Hepatocyte (in vitro differentiated cells): ENCODE measurements around the gene CRHR1.

Source experiments
- EZH2 ChIP-seq: fragments of 200-600 bp; sonication (generic); IDR thresholded peaks from 2 replicates; pipeline ENCODE4 v1.6.1; 2016; ENCODE audit warnings: antibody characterized with exemption, mild to moderate bottlenecking, borderline replicate concordance
- TF ChIP-seq, protein P1 (sequence below): fragments of 200-600 bp; sonication (generic); IDR thresholded peaks from 2 replicates; pipeline ENCODE4 v1.5.1; 2016; ENCODE audit warnings: antibody characterized with exemption, mild to moderate bottlenecking; ENCODE audit not compliant: poor library complexity

GRCh38 chr17:45852535-45853297 lies 68.6 kb downstream of the CRHR1 start:
- TF ChIP-seq, protein P1, sequence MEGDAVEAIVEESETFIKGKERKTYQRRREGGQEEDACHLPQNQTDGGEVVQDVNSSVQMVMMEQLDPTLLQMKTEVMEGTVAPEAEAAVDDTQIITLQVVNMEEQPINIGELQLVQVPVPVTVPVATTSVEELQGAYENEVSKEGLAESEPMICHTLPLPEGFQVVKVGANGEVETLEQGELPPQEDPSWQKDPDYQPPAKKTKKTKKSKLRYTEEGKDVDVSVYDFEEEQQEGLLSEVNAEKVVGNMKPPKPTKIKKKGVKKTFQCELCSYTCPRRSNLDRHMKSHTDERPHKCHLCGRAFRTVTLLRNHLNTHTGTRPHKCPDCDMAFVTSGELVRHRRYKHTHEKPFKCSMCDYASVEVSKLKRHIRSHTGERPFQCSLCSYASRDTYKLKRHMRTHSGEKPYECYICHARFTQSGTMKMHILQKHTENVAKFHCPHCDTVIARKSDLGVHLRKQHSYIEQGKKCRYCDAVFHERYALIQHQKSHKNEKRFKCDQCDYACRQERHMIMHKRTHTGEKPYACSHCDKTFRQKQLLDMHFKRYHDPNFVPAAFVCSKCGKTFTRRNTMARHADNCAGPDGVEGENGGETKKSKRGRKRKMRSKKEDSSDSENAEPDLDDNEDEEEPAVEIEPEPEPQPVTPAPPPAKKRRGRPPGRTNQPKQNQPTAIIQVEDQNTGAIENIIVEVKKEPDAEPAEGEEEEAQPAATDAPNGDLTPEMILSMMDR, result peak; percentile 97
- TF ChIP-seq EZH2, result no peak
